ENCODE data around the gene CACNA1I. TPM values are rescaled to one million over a fixed set of nuclear protein-coding genes. Genes with fewer than 3 reads are reported as not detected.

The CACNA1I gene
- total and polyA plus RNA-seq, 2 of the 8 experiments (the other 6 are each of a cell fraction or from before 2014, with no cell fraction given): 0.77 to 1.2 TPM

DNA sequence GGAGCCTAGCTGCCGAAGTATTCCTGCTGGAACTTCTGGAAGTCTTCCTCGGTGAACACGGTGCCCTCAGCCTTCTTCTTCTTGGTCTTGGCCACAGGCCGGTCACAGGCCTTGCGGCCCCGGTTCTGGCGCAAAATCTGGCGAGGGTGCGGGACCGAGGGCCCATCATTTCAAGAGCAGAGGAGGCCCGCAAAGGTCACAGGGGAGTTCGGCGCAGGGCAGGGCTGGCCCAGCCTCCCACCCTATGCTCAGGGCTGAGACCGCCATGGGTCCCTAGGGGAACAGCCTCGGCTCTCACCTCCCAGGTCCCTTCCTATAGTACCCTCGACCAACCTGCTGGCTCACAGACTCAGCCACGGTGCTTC lies 41.1 kb upstream of the CACNA1I start:
- Histone ChIP-seq H2BK5ac (ENCODE audit: low read depth, low read length) (no peak overlapping the region), H3K14ac (ENCODE audit: insufficient read length) (no peak overlapping the region), H3K36me3 (ENCODE audit: control insufficient read depth in 2 of 4, insufficient read depth in 4 of 4, low read length in 3 of 4) (peaks cover 1 to 11% (median 5%) of the 10 kb centered on the region in 4 experiments), H3K4me1 (replicated peaks in 1 of 4; ENCODE audit: control insufficient read depth in 3 of 4, insufficient read depth in 4 of 4, low read length in 3 of 4) (peaks cover 8 to 30% (median 13%) of the 10 kb centered on the region in 4 experiments), H4K91ac (replicated peaks; ENCODE audit: insufficient read length, low read length) (no peak overlapping the region), H4K5ac (ENCODE audit: insufficient read length, low read depth, low read length) (no peak overlapping the region), H2BK20ac (ENCODE audit: low read length) (no peak overlapping the region), H2BK15ac (ENCODE audit: low read length) (no peak overlapping the region), H2BK12ac (ENCODE audit: low read depth, low read length) (no peak overlapping the region), H3K23me2 (ENCODE audit: low read depth, low read length) (peaks cover 6% of the 10 kb centered on the region), H3K4me3 (ENCODE audit: extremely low read depth in 1 of 4, insufficient read depth in 2 of 4, low read depth in 3 of 4, low read length in 4 of 4) (no peak overlapping the region), H3K18ac (ENCODE audit: extremely low read depth, low read length) (no peak overlapping the region), H3K27me3 (replicated peaks in 1 of 4; ENCODE audit: control insufficient read depth in 3 of 4, extremely low read depth in 1 of 4, insufficient read depth in 3 of 4, low read length in 3 of 4) (no peaks in the 10 kb centered on the region), H3K4me2 (ENCODE audit: insufficient read depth in 1 of 2, low read depth in 2 of 2, low read length in 2 of 2) (no peak overlapping the region; a peak in 1 of 4 replicates), H3K4ac (replicated peaks; ENCODE audit: insufficient read length, low read depth, low read length) (no peak overlapping the region), H3K27ac (ENCODE audit: low read depth, low read length) (no peak overlapping the region), H2AK5ac (ENCODE audit: low read depth, low read length) (no peak overlapping the region), H3K56ac (replicated peaks; ENCODE audit: insufficient read length, low read depth, low read length) (no peak overlapping the region), H3K79me2 (ENCODE audit: control insufficient read depth in 1 of 2, insufficient read depth in 2 of 2, low read length in 2 of 2) (peaks cover 0 to 14% of the 10 kb centered on the region in 2 experiments; a peak in 2 of 4 replicates), H3K79me1 (ENCODE audit: low read depth, low read length) (peaks cover 3% of the 10 kb centered on the region; the same call in 1 of the 2 replicates), H2AFZ (ENCODE audit: low read length) (no peak overlapping the region), H3K9me3 (ENCODE audit: insufficient read depth in 2 of 2, low read depth in 1 of 2, low read length in 1 of 2) (no peaks in the 10 kb centered on the region), H2BK120ac (replicated peaks; ENCODE audit: low read depth, low read length) (no peak overlapping the region), H4K8ac (ENCODE audit: extremely low read depth, insufficient read depth, low read length) (no peak overlapping the region), H3K9ac (replicated peaks in 1 of 4; ENCODE audit: extremely low read depth in 1 of 4, low read depth in 3 of 4, low read length in 3 of 4) (no peak overlapping the region), H3K23ac (ENCODE audit: insufficient read length) (no peak overlapping the region), H4K20me1 (replicated peaks in 1 of 2; ENCODE audit: control insufficient read depth in 1 of 2, insufficient read depth in 2 of 2, low read length in 2 of 2) (peaks cover 16 to 42% of the 10 kb centered on the region in 2 experiments)
- POLR2A ChIA-PET (ENCODE audit: partially characterized antibody): interaction anchor here (1.2 to 8.9 kb wide), 9 partner anchors 9 to 507 kb away, joined by 3 to 72 read pairs (median 7); partner anchors contain the start of genes ATF4, MIEF1 and RPL3
- 78% methylated on average over 17 of the region's 17 CpGs; no CpG with 5 or more reads in 1 of the 2 experiments for WGBS, 2 experiments (ENCODE audit: extremely low coverage in 1 of 2, insufficient coverage in 1 of 2, insufficient read length in 1 of 2, insufficient replicate concordance in 2 of 2, low coverage in 1 of 2, low lambda C conversion rate in 2 of 2, missing lambda C conversion rate in 1 of 2)
- FAIRE-seq (no peak), DNase-seq (ENCODE audit: low read depth in 1 of 2, low spot score in 2 of 2) (no peak)
- CTCF ChIA-PET (ENCODE audit: partially characterized antibody): interaction anchor here (0.7 to 21.9 kb wide), 43 partner anchors 7 to 515 kb away, joined by 3 to 361 read pairs (median 4); partner anchors contain the start of genes ATF4 and MIEF1
- TF ChIP-seq SAP30 (IDR thresholded peaks at IDR 0.05; ENCODE audit: insufficient read depth, insufficient replicate concordance, low read length): no peak
- TF ChIP-seq MAFK (IDR thresholded peaks at IDR 0.05; ENCODE audit: low read depth, low read length): no peak
- no peak for TF ChIP-seq TAF7 (optimal IDR thresholded peaks at IDR 0.05; ENCODE audit: borderline replicate concordance, low read depth, low read length)
- no peak for TF ChIP-seq CBX8 (IDR thresholded peaks at IDR 0.05; ENCODE audit: borderline replicate concordance, low read depth, low read length)
- no peak for TF ChIP-seq EP300 (IDR thresholded peaks at IDR 0.05; ENCODE audit: borderline replicate concordance in 1 of 2, low read depth in 2 of 2, low read length in 2 of 2)
- no peak for TF ChIP-seq BCL11A (IDR thresholded peaks at IDR 0.05; ENCODE audit: low read depth in 2 of 2, low read length in 2 of 2)
- no peak for TF ChIP-seq HDAC6 (IDR thresholded peaks at IDR 0.05; ENCODE audit: low read depth, low read length)
- no peak for TF ChIP-seq ZNF274 (IDR thresholded peaks at IDR 0.05; ENCODE audit: borderline replicate concordance, extremely low read depth, low read length)
- no peak for TF ChIP-seq KDM5A (IDR thresholded peaks at IDR 0.05; ENCODE audit: low read length)
- no peak for TF ChIP-seq ASH2L (IDR thresholded peaks at IDR 0.05; ENCODE audit: low read length)
- TF ChIP-seq, protein P1, sequence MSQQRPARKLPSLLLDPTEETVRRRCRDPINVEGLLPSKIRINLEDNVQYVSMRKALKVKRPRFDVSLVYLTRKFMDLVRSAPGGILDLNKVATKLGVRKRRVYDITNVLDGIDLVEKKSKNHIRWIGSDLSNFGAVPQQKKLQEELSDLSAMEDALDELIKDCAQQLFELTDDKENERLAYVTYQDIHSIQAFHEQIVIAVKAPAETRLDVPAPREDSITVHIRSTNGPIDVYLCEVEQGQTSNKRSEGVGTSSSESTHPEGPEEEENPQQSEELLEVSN (IDR thresholded peaks at IDR 0.05): no peak
- no peak for TF ChIP-seq YY1 (IDR thresholded peaks at IDR 0.05; ENCODE audit: low read depth, low read length)
- no peak for TF ChIP-seq CHD1 (IDR thresholded peaks at IDR 0.05; ENCODE audit: low read depth, low read length)
- TF ChIP-seq CEBPB (IDR thresholded peaks at IDR 0.05; ENCODE audit: low read depth, low read length): no peak
